VCaP (cell line): ENCODE measurements around the gene RER1.

ENCODE experiments used
- H3K27ac ChIP-seq: fragments of 450-650 bp; 2 replicates; pipeline ENCODE4 v1.5.1; 2017
- CTCF ChIP-seq: fragments of 450-650 bp; conservative IDR thresholded peaks from 2 replicates; pipeline ENCODE4 v1.5.1; 2017; ENCODE audit warnings: mild to moderate bottlenecking, moderate library complexity

Gene RER1

GRCh38 chr1:2409745-2410144, 18.1 kb downstream of the RER1 start:
- no peak for TF ChIP-seq CTCF
- peak overlapping the region; percentile 99 for H3K27ac ChIP-seq

GRCh38 chr1:2411801-2412394, 20.3 kb downstream of the RER1 start:
- peak overlapping the region; percentile 99 for H3K27ac ChIP-seq
- no peak for TF ChIP-seq CTCF

- peak within 1 kb of the TSS; percentile 99 for H3K27ac ChIP-seq
- no peak for TF ChIP-seq CTCF
Observed at GRCh38 chr1:2412395-2412772, 20.7 kb downstream of the RER1 start, which contains the start of gene PEX10. PEX10 (minus strand) TSS chr1:2412564; CDS start chr1:2412502, 62 bp downstream.

GRCh38 chr1:2412773-2413494, 21.3 kb downstream of the RER1 start:
- TF ChIP-seq CTCF, result no peak
- H3K27ac ChIP-seq, result peak overlapping the region; percentile 99

- TF ChIP-seq CTCF, result no peak
- H3K27ac ChIP-seq, result peak overlapping the region; percentile 99
Observed at GRCh38 chr1:2413495-2414296, 22.1 kb downstream of the RER1 start.

GRCh38 chr1:2414297-2414958, 22.8 kb downstream of the RER1 start:
- H3K27ac ChIP-seq, result peak overlapping the region; percentile 99

More at GRCh38 chr1:2414297-2414958, 22.8 kb downstream of the RER1 start:
- peak; percentile 97 for TF ChIP-seq CTCF
